ENCODE measurements around the gene MAP2. TPM values are rescaled to one million over a fixed set of nuclear protein-coding genes. Genes with fewer than 3 reads are reported as not detected.
A peak's percentile ranks its signal among the peaks of the same experiment; 100 is the strongest.

The MAP2 gene
- total RNA-seq, 2 donors from 2014 or later = 1.8 TPM

DNA sequence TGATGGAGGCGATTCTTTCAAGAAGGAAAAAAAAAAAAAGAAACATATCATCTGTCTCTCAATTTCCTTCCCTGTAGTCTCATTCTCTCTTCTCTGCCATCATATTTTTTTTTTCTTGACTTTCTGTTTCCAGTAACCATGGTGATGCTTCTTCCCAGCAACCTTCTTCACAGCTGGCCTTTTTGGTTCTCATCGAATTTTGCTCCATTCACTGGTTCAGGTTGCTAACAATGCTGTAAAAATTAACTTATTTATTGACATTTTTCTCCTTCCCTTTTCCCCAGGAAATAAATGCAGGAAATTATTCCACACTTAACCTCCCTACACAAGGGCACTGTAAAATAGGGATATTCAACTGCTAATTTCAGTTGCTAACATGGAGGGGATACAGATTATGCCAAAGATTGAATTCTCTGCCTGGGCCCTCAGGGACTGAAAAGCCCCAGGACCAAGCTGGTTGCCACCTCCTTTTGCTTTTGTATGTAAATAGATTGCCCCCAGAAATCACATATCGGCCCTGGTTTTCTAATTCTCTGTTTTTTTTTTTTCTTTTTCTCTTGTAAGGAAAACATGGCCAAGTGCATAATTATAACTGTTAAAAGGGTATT lies 154.7 kb downstream of the MAP2 start:
- Histone ChIP-seq H3K27ac (ENCODE audit: low read depth, low read length) (peak overlapping the region; percentile 98), H3K4me3 (ENCODE audit: low read length) (no peak overlapping the region), H3K9me3 (ENCODE audit: control insufficient read depth, low read length) (no peaks in the 10 kb centered on the region), H3K27me3 (ENCODE audit: control insufficient read depth, insufficient read depth, low read length, poor library complexity, severe bottlenecking) (no peaks in the 10 kb centered on the region), H3K4me1 (ENCODE audit: control insufficient read depth, insufficient read depth, low read length) (no peaks in the 10 kb centered on the region), H3K9ac (ENCODE audit: extremely low read depth, low read length, poor library complexity, severe bottlenecking) (no peak overlapping the region), H3K36me3 (ENCODE audit: control insufficient read depth, insufficient read depth, low read length) (no peaks in the 10 kb centered on the region)
- Mint-ChIP-seq H3K4me1 (no peaks in the 10 kb centered on the region), H3K27me3 (ENCODE audit: insufficient read depth) (no peaks in the 10 kb centered on the region), H3K9me3 (no peaks in the 10 kb centered on the region), H3K27ac (no peak overlapping the region), H3K4me3 (no peak overlapping the region), H3K36me3 (ENCODE audit: low read depth) (no peaks in the 10 kb centered on the region)
- DNase-seq = no peak
- TF ChIP-seq, protein P1, sequence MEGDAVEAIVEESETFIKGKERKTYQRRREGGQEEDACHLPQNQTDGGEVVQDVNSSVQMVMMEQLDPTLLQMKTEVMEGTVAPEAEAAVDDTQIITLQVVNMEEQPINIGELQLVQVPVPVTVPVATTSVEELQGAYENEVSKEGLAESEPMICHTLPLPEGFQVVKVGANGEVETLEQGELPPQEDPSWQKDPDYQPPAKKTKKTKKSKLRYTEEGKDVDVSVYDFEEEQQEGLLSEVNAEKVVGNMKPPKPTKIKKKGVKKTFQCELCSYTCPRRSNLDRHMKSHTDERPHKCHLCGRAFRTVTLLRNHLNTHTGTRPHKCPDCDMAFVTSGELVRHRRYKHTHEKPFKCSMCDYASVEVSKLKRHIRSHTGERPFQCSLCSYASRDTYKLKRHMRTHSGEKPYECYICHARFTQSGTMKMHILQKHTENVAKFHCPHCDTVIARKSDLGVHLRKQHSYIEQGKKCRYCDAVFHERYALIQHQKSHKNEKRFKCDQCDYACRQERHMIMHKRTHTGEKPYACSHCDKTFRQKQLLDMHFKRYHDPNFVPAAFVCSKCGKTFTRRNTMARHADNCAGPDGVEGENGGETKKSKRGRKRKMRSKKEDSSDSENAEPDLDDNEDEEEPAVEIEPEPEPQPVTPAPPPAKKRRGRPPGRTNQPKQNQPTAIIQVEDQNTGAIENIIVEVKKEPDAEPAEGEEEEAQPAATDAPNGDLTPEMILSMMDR (conservative IDR thresholded peaks at IDR 0.05) = no peak
- 65 to 100% methylated on average over 1 to 2 of the region's 3 CpGs for WGBS, 2 experiments (ENCODE audit: insufficient coverage in 1 of 2, insufficient read length in 1 of 2)

DNA sequence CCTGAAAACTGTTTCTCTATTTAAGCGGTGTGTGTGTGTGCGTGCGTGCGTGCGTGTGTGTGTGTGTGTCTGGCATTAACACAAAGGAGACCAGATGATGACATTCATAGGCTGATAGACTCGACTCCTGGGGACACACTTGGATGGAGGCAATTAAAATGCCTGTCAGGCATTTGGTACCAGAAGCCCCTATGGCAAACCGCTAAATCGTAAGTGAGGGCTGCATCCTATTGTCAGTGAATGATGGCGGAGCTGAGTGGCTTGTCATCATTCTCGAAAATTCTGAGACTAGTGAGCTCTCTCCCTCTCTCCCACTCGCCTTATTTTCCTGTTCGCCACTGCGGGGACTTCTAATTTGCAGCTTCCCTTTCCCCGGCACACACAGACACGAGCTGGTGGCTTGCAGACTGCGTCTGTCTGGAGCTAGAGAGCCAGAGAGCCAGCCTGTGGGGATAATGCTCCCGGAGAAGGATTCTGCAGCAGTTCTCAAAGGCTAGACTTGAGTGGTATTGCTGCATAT lies 155.4 kb downstream of the MAP2 start:
- 48 to 63% methylated on average over 5 to 17 of the region's 17 CpGs for WGBS, 2 experiments (ENCODE audit: insufficient coverage in 1 of 2, insufficient read length in 1 of 2)
- H3K27me3 Mint-ChIP-seq (ENCODE audit: insufficient read depth) = no peaks in the 10 kb centered on the region
- Histone ChIP-seq H3K27ac (ENCODE audit: low read depth, low read length) (peak overlapping the region; percentile 98), H3K9ac (ENCODE audit: extremely low read depth, low read length, poor library complexity, severe bottlenecking) (no peak overlapping the region), H3K9me3 (ENCODE audit: control insufficient read depth, low read length) (no peaks in the 10 kb centered on the region), H3K4me3 (ENCODE audit: low read length) (no peak overlapping the region), H3K4me1 (ENCODE audit: control insufficient read depth, insufficient read depth, low read length) (no peaks in the 10 kb centered on the region), H3K36me3 (ENCODE audit: control insufficient read depth, insufficient read depth, low read length) (no peaks in the 10 kb centered on the region), H3K27me3 (ENCODE audit: control insufficient read depth, insufficient read depth, low read length, poor library complexity, severe bottlenecking) (no peaks in the 10 kb centered on the region)
- no peaks in the 10 kb centered on the region for H3K4me1 Mint-ChIP-seq
- H3K9me3 Mint-ChIP-seq = no peaks in the 10 kb centered on the region
- no peak overlapping the region for H3K27ac Mint-ChIP-seq
- no peak overlapping the region for H3K4me3 Mint-ChIP-seq
- DNase-seq = peak; percentile 64
- no peaks in the 10 kb centered on the region for H3K36me3 Mint-ChIP-seq (ENCODE audit: low read depth)
- TF ChIP-seq, protein P1 (conservative IDR thresholded peaks at IDR 0.05) = no peak

DNA sequence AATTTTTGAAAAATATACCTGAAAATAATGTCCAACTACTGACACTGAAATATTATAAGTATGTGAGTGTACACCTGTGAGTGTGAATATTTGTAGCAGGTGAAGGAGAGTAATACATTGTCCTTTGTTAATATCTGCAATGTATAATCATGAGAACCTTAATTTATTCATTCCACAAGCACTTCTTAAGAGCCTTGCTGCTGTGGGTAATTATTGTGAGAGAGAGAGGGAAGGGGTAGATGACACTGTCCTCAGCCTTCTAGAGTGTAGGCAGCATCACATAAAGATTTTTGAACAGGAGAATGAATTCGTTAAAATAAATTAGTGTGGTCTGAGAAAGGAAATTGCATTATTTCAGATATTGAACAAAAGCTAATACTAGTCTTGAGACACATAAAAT lies 157.2 kb downstream of the MAP2 start:
- Histone ChIP-seq H3K4me3 (ENCODE audit: low read length) (no peak overlapping the region), H3K4me1 (ENCODE audit: control insufficient read depth, insufficient read depth, low read length) (no peaks in the 10 kb centered on the region), H3K9ac (ENCODE audit: extremely low read depth, low read length, poor library complexity, severe bottlenecking) (no peak overlapping the region), H3K36me3 (ENCODE audit: control insufficient read depth, insufficient read depth, low read length) (no peaks in the 10 kb centered on the region), H3K9me3 (ENCODE audit: control insufficient read depth, low read length) (no peaks in the 10 kb centered on the region), H3K27ac (ENCODE audit: low read depth, low read length) (no peak overlapping the region), H3K27me3 (ENCODE audit: control insufficient read depth, insufficient read depth, low read length, poor library complexity, severe bottlenecking) (no peaks in the 10 kb centered on the region)
- Mint-ChIP-seq H3K4me3 (no peak overlapping the region), H3K9me3 (no peaks in the 10 kb centered on the region), H3K27me3 (ENCODE audit: insufficient read depth) (no peaks in the 10 kb centered on the region), H3K27ac (no peak overlapping the region), H3K4me1 (no peaks in the 10 kb centered on the region), H3K36me3 (ENCODE audit: low read depth) (no peaks in the 10 kb centered on the region)
- 90% methylated on average over 1 of the region's 1 CpG; no CpG with 5 or more reads in 1 of the 2 experiments for WGBS, 2 experiments (ENCODE audit: insufficient coverage in 1 of 2, insufficient read length in 1 of 2)
- DNase-seq = no peak
- TF ChIP-seq, protein P1 (conservative IDR thresholded peaks at IDR 0.05) = no peak
